DMS 273 (cell line): ENCODE measurements around the gene MCFD2.
A peak's percentile ranks its signal among the peaks of the same experiment; 100 is the strongest.

ENCODE experiments used
- DNase-seq: peaks from one replicate; lab custom pipeline; 2025; ENCODE audit not compliant: unreplicated experiment; lab: John Stamatoyannopoulos, UW

Gene MCFD2

DNA sequence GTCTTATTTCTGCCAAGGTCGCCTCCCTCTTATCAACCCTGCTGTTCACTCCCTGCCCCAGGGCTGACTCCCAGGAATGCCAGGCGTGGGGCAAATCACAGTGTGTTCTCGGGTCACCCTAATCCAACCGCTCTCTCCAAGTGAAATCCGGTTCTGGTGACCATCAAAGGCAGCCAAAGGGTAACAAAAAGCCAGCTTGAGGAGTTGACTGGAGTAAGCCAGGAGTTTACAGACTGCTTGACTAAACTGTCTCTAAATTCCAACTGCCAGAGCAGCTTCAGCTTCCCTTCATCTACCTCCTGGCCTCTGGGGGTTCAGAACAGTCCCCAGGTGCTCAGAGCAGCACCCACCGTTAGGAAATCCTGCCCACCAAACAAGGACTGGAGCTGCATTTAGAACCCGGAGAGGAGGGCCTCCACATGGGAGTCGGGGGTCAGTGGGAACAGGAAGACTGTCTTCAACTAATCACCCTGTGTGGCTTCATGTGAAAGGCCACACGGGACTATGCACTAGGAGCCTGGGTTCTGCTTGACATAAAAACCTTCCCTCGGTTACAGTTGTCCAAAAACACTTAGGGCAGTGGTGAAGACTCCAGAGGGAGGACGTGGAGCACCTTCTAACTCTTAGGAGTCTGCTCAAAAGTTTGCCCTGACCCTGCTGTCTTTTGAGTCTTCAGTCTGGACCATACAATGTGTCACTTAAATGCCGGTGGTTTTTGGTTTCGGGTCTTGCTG is 24.2 kb upstream of the MCFD2 start:
- no peak for DNase-seq

DNA sequence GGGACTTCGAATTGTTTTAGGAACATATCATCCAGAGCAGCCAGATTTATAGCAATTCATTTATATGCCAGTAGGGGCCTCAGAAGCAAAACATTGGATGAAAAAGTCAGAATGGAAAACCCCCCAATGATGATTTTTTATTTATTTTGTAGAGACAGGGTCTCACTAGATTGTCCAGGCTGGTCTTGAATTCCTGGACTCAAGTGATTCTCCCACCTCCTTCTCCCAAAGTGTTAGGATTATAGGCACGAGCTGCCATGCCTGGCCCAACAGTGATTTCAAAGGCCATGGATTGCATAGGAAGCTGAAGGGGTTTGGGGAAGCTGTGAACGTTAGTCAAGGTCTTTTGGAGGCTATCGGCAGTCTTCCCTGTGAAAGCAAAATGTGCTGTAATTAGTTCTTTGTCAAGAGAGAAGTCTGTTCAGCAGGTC is 21.9 kb upstream of the MCFD2 start:
- peak; percentile 10 for DNase-seq

DNA sequence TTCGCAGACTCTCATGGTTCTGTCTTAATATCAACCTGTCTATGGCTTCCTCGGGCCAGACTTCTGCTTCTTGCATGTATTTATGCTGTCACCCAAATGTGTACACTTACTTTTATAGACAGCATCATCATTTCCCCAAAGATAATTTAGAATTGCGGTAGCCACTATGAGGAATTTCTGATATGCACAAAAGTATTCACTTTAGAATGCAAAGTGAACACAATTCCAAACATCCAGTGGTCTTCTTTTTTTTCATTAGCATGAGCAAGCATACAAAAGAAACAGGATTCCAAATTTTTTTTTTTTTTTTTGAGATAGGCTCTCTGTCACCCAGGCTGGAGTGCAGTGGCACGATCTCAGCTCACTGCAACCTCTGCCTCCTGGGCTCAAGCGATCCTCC is 21.0 kb upstream of the MCFD2 start:
- no peak for DNase-seq

DNA sequence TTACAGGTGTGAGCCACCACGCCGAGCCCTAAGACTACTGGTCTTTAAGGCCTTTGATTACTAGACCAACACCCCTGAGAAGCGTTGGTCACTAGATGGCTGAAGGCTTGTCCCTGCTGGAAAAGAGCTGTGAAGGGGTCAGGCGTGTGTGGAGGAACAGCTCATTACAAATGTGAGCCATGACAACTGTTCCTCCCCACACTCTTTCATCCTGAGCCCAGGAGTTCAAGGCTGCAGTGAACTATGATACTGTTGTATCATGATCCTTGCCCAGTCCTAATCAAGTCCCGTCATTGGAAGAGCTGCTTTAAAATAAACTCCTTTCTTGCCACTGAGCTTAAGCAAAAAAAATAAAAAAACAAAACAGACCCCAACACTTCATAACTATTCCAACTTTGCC is 19.5 kb upstream of the MCFD2 start:
- DNase-seq, result no peak

DNA sequence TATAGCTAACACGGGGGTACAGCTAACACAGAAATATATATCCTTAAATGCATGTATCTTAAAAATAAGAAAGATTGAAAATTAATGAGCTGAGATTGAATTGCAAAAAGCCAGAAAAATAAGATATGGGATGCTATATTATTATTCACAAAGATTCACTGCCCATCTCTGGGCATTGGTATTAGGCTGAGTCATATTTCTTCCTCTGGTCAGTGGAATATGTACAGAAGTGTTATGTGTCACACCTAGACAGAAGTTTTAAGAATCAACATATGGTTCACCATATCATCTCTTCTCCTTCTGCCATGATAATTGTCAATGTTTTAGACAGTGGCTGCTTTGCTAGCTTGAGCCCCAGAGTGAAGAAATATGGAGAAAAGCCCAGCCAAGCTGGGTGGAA is 14.0 kb upstream of the MCFD2 start:
- DNase-seq, result peak; percentile 20

DNA sequence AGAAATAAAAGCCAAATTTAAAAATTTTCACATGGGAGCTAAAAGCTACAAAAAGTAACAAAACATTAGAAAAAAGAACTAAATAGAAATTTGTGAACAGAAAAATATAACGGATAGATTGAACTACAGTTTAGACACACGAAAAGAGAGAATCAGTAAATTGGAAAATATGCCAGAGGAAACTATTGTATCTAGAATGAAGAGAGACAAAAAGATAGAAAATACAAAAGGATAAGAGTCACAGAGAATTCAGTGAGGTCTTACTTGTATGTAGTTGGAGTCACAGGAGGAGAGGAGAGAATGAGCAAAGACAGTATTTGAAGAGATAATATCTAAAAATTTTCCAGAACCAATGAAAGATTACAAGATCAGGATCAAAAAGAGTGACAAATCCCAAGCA is 11.3 kb upstream of the MCFD2 start:
- DNase-seq, result no peak

DNA sequence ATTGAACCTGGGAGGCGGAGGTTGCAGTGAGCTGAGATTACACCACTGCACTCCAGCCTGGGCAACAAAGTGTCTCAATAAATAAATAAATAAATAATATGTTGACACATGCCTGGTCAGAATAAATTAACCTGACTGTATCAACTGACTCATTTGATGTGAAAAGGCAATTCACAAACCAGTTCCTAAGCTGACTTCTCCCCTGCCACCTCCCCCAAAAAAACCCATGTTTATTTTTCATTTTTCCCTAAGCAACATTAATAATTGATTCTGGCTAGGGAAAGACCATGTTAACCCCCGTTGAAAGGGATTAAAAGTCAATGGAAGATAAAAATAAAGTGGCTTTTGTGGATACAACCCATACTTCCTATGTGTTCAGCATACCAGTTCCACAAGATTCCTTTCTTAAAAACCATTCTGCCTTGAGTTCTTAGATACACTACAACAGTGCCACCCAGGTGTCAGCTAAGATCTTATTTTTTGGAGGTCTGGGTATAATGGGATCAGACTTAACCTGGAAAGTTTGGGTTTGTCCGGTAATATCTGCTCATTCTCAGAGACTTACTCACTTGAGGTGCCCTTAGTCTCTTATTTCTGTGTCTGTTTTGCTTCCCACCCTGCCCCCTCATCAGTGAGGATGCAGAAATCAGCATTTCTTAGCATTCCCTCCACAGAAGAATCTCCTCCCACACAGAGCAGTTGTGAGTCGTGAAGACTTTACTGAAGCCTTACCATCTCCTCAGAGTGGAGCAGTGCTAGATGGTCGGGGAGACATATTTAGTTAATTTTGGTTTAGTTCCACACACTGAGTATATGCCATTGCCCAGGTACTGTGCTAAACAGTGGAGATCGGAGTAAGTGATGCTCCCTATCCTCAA is 10.1 kb upstream of the MCFD2 start:
- DNase-seq, result no peak

DNA sequence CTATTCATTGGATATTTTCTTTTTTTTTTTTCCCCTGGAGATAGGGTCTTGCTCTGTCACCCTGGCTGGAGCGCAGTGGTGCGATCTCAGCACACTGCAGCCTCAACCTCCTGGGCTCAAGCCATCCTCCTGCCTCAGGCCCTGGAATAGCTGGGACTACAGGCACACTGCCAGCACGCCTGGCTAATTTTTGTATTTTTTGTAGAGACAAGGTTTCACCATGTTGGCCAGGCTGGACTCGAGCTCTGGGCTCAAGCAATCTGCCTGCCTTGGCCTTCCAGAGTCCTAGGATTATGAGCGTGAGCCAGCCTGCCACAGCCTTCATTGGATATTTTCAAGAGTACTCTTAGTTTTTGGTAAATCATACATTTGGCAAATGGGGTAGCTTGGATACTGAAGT is 9.0 kb upstream of the MCFD2 start:
- no peak for DNase-seq

DNA sequence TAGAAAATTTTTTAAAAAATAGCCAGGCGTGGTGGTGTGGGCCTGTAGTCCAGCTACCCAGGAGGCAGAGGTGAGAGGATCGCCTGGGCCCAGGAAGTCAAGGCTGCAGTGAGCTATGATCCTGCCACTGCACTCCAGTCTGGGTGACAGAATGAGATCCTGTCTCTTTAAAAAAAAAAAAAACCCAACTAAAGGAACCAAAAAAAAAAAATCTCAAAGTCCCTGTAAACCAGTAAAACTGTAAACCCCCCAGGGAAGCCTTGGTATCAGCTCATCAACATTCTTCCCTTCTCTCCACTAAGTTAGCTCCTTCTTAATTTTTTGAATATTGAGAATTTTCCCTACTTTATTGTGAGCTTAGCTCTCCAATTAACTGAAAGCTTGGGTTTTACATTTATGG is 8.4 kb upstream of the MCFD2 start:
- DNase-seq, result no peak

DNA sequence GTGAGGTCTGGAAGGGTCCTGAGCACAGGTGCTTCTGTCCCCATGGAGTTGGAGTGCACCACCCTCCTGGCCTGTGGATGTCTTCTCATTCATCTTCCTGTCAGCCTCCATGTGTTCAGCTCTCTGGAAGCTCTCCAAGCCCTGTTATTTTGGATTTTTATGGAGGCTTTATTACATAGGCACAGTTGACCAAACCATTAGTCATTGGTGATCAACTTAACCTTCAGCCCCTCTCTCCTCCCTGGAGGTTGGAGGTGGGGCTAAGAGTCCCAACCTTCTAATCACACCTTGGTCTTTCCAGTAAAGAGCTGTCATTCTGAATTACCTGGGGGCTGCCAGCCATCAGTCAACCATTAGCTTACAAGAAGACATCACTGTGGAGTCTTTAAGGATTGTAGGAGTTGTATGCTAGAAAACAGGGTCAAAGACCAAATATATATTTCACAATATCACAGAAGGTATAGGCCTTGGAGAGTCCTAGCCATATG is 7.5 kb upstream of the MCFD2 start:
- no peak for DNase-seq

DNA sequence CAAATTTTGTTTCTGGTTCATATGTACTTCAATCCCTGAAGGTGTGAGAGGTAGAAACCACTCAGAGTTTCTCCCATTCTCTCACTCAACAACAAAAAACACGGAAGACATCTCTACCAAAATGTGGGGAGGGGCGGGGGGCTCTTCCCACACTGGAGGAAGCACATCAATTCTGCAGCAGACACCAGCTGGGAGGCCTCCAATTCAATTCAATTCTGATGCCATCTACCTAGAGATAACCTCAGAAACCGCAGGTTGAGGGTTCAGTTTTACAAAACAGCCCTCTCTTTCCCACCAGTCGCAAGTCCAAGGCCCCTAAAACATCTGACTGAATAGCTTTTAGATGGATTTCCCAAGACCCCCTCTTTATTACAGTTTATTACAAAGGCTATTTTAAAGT is 7.0 kb upstream of the MCFD2 start:
- DNase-seq, result no peak

DNA sequence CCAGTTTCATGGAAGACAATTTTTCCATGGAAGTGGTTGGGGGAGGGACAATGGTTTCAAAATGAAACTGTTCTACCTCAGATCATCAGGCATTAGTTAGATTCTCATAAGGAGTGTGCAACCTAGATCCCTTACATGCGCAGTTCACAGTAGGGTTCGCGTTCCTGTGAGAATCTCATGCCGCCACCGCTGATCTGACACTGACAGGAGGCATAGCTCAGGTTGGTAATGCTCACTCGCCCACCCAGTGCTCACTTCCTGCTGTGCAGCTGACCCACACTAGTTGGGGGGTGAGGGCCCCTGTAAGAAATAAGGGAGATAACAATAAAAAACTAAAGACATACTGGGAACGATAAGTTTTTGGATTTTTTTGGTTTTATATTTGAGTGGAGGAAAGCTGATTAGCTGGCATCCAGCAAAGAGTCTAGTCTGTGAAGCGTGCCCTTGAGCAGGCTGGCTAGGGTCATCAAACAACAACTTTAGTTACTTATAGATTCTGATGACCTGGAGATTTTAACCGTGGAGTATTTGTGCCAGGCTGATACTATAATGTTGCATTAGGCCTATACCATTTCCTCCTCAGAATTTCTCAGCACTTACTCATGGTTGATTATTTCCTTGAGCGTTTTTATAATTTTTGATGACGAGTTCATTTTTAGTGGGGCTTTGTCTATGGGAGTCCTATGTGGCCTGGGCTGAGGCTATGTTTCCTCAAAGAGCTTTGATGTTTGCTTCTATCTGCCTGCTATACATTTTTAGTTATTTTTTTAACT is 6.3 kb upstream of the MCFD2 start:
- DNase-seq, result no peak

DNA sequence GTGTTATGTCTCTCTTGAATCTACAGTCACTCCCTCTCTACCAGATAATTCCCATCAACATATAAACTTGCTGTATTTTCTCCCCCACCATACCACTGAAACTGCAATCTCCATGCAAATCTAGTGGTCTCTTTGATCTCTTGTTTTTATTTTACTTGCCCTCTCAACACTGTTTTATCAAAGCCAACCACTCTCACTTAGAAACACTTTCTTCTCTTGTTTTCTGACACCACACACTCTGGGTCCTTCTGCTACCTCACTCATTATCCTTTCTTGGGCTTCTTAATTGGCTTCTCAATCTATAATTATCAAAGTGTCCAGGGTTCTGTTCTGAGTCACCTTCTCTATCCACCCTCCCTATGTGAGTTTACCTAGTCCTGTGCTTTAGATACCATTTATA is 2.0 kb upstream of the MCFD2 start:
- no peak for DNase-seq

DNA sequence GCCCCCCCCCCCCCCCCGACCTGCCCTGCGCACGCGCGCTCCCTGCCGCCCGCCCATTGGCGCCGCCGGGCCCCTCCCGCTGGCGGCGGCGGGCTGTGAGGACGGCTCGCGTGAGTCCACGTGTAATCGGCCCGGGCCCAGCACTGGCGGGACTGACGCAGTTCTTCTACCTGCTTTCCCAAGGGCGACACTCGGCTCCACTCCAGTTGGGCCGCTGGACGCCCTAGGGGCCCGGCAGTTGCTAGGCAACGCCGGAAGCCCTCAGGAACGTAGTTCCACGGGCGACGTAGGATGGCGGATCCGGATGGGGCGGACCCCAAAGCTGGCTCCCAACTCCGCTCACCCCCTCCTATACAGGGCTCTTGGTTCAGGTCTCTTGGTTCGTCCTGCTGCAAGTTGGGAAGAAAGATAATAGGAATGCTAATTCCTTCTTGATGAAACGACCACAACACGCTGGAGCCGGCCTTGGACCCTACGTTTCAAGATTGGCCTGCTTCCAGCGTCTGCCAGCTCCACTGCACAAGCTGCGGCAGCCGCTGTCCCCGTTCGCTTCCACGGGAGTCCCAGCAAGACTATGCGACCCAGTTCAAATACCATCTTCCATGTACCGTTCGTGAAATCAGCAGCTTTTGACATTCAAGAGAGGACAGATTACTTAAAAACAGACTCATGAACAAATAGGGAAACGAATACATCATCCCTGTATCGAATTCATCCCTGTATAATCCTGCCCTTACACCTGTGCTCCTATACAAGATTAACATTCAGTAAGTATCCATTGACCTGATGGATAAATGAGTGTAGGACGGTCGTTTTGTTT is 415 bp upstream of the MCFD2 start:
- peak; percentile 98 for DNase-seq

DNA sequence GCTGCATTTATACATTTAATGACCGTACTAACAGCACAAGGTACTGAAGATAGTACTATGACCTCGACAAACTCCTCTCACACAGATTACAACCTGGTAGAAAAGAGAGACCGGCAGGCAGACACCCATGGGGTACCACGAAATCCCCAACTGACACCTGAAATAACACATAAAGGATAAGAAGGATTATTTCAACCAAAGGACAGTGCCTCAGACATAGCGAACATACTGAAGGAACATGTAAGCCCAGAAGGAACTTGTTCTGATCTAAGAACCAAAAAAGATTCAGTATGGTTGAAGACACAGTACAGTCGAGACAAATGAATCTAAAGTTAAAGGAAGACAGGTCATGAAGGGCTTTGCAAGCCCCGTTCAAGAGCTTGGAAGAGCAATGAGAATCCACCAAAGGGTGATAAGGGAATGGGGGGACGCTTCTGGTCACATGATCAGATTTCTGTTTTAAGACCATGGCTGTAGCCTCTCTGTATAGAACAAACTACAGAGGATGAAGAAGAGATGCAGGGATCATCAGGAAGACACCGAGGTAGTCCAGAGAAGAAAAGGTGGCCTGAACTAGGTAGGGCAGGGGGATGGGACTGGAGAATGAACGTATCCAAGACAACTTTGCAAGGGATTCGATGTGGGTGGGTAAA is 902 bp downstream of the MCFD2 start:
- DNase-seq, result peak; percentile 37

DNA sequence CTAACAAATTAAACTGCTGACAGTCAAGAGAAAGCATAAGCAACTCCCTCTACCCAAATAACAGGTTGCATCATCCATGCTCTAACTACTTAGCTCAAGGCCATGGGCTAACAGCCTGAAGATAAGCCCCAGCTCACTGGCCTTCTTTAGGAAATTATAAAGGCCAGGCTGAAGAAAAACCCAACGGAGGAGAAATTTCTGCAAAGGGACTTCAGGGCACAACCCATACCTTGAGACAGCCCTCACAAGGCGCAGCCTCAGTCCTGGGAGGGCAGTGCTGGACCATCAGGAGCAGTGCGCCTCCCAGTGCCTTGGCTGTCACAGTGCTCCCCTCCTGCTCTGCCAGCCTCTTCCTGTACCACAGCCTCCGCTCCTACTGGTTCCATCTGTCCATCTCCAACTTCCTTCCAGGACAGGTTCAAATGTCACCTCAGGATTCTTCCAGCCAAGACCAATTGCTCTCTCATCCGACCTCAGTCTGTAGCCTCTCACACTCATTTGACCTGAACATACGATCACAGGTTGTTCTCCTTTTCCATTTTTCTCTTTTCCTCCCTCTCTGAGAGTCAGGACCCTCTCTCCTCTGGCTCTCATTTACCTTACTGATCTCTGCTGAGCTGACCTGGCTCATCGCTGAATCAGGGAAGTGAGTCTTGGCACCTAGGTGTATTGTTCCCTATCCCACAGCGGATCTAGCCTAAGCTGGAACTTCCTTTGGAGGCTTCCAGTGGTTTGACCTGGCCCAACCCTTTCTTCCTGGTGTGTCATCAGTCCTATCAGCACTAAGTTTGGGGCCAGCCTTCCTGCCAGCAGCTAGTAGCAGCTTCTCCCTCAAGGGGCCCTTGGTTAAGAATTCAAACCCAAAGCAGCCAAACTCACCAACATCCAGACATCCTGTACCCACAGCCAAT is 1.9 kb downstream of the MCFD2 start:
- peak; percentile 24 for DNase-seq

DNA sequence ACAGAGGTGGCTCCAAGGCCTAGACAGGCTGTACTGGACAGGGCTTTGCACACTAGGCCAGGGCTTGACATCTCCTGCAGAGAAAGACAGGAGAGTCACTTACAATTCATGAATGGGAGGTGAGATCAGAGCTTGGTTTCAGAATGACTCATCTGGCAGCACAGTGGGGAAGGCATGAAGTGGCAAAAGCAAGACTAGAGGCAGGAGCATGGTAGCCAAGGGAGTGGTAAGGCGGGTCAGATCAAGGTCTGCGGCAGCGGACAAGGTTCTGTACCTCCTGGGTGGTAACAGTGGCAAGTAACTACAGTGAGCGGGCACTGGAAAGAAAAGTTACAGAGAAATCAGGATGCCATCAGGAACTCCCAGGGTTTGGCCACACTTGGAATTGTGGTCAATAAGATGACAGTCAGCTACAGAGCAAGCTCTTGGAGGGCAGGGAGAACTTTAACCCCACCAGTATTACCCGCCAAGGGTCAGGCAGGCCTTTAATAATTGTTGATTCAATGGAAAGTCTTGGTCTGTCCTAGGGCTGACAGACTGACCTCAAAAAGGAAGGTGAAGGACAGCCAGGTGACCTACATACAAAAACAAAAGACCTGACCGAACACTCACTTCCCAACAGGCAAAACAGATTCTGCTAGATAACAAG is 5.7 kb downstream of the MCFD2 start:
- DNase-seq, result no peak

DNA sequence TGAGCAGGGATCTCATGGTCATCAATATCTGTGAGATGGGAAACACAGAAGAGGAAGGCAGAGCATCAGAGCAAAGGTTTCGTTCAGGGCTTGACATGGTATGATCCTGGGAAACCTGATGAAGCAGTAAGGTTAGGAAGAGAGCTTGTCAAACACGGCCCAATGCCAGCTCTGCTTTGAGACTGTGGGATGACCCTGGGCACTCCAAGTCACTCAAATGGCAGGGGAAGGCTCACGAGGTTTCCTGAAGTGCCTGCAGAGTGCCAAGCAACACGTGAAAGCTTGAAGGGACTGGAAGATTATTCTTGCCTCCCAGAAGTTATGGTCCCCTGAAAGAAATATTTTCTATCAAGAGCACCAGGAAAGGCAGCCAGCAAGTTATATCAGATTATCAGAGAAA is 6.5 kb downstream of the MCFD2 start:
- no peak for DNase-seq
